HCT116 (cell line): Measurements from ENCODE around the gene MAP2K1.

Experiments used
- CBX3 ChIP-seq: IDR thresholded peaks from 2 replicates; pipeline ENCODE4 v1.6.1; 2012; ENCODE audit warnings: low read depth
- CTCF ChIP-seq, 3 experiments: fragments of 200-600 bp in 1 of 3; sonication (generic) in 1 of 3; IDR thresholded peaks in 2 of 3; conservative IDR thresholded peaks in 1 of 3; 2 replicates each; pipeline ENCODE4 v1.5.1; 2012 to 2017; ENCODE audit warnings: low read depth in 2 of 3, low read length in 2 of 3, antibody characterized with exemption in 1 of 3, borderline replicate concordance in 1 of 3, control low read depth in 1 of 3, mild to moderate bottlenecking in 1 of 3, mixed read lengths in 1 of 3, mixed run types in 1 of 3, moderate library complexity in 1 of 3; ENCODE audit not compliant: insufficient read depth in 1 of 3
- EGR1 ChIP-seq: IDR thresholded peaks from 2 replicates; pipeline ENCODE4 v1.6.1; 2012; ENCODE audit warnings: low read depth
- EZH2 ChIP-seq: fragments of 200-600 bp; sonication (generic); IDR thresholded peaks from 2 replicates; pipeline ENCODE4 v1.6.1; 2017; ENCODE audit warnings: antibody characterized with exemption, mixed run types
- EZH2phosphoT487 ChIP-seq: fragments of 200-600 bp; IDR thresholded peaks from 2 replicates; pipeline ENCODE4 v1.6.1; 2018; ENCODE audit warnings: antibody characterized with exemption, borderline replicate concordance
- FOSL1 ChIP-seq: IDR thresholded peaks from 2 replicates; pipeline ENCODE4 v1.6.1; 2012; ENCODE audit warnings: low read depth
- POLR2A ChIP-seq: IDR thresholded peaks from 2 replicates; pipeline ENCODE4 v1.7.0; 2011; ENCODE audit warnings: borderline replicate concordance; ENCODE audit not compliant: insufficient read depth, insufficient read length; ENCODE audit errors: extremely low read depth
- POLR2AphosphoS5 ChIP-seq: IDR thresholded peaks from 2 replicates; pipeline ENCODE4 v1.6.1; 2011; ENCODE audit warnings: mild to moderate bottlenecking, low read depth, low read length, moderate library complexity
- RAD21 ChIP-seq: IDR thresholded peaks from 2 replicates; pipeline ENCODE4 v1.6.1; 2012; ENCODE audit warnings: low read depth, mild to moderate bottlenecking
- SIN3A ChIP-seq: IDR thresholded peaks from 2 replicates; pipeline ENCODE4 v1.6.1; 2012; ENCODE audit warnings: low read depth
- SRF ChIP-seq: IDR thresholded peaks from 2 replicates; pipeline ENCODE4 v1.6.1; 2012; ENCODE audit warnings: low read depth
- TCF7L2 ChIP-seq: IDR thresholded peaks from 2 replicates; pipeline ENCODE4 v1.7.0; 2011; ENCODE audit warnings: borderline replicate concordance, inconsistent platforms; ENCODE audit not compliant: insufficient read depth, insufficient read length; ENCODE audit errors: extremely low read depth
- YY1 ChIP-seq: IDR thresholded peaks from 2 replicates; pipeline ENCODE4 v1.6.1; 2011; ENCODE audit warnings: low read length, low read depth, moderate library complexity, mild to moderate bottlenecking; ENCODE audit not compliant: insufficient replicate concordance; ENCODE audit errors: extremely low read depth
- TF ChIP-seq, protein P1 (sequence below): IDR thresholded peaks from 2 replicates; pipeline ENCODE4 v1.6.1; 2012; ENCODE audit warnings: low read depth

DNA sequence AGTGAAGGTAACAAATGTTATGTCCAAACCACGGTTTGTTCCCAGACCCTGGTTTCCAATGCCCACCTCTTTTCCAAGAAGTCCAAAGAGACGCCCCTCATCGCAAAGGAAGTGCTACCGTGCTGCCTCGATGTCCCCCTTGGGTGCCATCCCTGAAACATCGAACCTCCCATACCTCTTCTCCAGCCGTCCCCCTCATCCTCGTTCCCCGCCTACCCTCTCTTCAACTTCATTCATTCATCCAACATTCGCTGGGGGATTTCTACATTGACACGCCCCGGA is 30.7 kb upstream of the MAP2K1 start:
- TF ChIP-seq POLR2AphosphoS5 (no peak), SIN3A (no peak), CBX3 (no peak), EZH2 (no peak), RAD21 (no peak), CTCF (IDR thresholded peaks at IDR 0.05 in 2 of 3, conservative IDR thresholded peaks at IDR 0.05 in 1 of 3; ENCODE audit: borderline replicate concordance in 1 of 3, insufficient read depth in 1 of 3, low read depth in 2 of 3, low read length in 2 of 3) (no peak), FOSL1 (no peak), POLR2A (no peak), EGR1 (no peak), EZH2phosphoT487 (no peak), SRF (no peak), TCF7L2 (no peak), YY1 (no peak)
- TF ChIP-seq, protein P1, sequence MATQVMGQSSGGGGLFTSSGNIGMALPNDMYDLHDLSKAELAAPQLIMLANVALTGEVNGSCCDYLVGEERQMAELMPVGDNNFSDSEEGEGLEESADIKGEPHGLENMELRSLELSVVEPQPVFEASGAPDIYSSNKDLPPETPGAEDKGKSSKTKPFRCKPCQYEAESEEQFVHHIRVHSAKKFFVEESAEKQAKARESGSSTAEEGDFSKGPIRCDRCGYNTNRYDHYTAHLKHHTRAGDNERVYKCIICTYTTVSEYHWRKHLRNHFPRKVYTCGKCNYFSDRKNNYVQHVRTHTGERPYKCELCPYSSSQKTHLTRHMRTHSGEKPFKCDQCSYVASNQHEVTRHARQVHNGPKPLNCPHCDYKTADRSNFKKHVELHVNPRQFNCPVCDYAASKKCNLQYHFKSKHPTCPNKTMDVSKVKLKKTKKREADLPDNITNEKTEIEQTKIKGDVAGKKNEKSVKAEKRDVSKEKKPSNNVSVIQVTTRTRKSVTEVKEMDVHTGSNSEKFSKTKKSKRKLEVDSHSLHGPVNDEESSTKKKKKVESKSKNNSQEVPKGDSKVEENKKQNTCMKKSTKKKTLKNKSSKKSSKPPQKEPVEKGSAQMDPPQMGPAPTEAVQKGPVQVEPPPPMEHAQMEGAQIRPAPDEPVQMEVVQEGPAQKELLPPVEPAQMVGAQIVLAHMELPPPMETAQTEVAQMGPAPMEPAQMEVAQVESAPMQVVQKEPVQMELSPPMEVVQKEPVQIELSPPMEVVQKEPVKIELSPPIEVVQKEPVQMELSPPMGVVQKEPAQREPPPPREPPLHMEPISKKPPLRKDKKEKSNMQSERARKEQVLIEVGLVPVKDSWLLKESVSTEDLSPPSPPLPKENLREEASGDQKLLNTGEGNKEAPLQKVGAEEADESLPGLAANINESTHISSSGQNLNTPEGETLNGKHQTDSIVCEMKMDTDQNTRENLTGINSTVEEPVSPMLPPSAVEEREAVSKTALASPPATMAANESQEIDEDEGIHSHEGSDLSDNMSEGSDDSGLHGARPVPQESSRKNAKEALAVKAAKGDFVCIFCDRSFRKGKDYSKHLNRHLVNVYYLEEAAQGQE = no peak
